GM23248 (cell line): ENCODE data around the gene NTHL1. TPM values are rescaled to one million over a fixed set of nuclear protein-coding genes. Genes with fewer than 3 reads are reported as not detected.
"Not testable (repeated sequence)": the region's sequence is repeated elsewhere in the genome, so short reads cannot be mapped to it uniquely, and the experiment has no call there.

ENCODE experiments used
- DNase-seq: peaks from one replicate; pipeline ENCODE4 v3.0.0-alpha.2; 2015
- H2AFZ ChIP-seq: fragments of 200-600 bp; sonication (generic); 2 replicates; pipeline ENCODE4 v1.6.1; 2016; ENCODE audit warnings: antibody characterized with exemption
- H3F3A ChIP-seq: fragments of 200-600 bp; sonication (generic); 2 replicates; pipeline ENCODE4 v1.6.1; 2016; ENCODE audit warnings: mild to moderate bottlenecking, antibody characterized with exemption, mixed run types; ENCODE audit not compliant: insufficient read depth
- H3K27ac ChIP-seq: fragments of 200-600 bp; sonication (generic); 2 replicates; pipeline ENCODE4 v1.5.1; 2016; ENCODE audit warnings: mild to moderate bottlenecking
- H3K27me3 ChIP-seq: fragments of 200-600 bp; sonication (generic); replicated peaks from 2 replicates; pipeline ENCODE4 v1.6.1; 2016; ENCODE audit warnings: mild to moderate bottlenecking; ENCODE audit not compliant: insufficient read depth
- H3K36me3 ChIP-seq: fragments of 200-600 bp; sonication (generic); 2 replicates; pipeline ENCODE4 v1.6.1; 2016; ENCODE audit warnings: low read depth, mild to moderate bottlenecking
- H3K4me1 ChIP-seq: fragments of 200-600 bp; sonication (generic); 2 replicates; pipeline ENCODE4 v1.6.1; 2016; ENCODE audit warnings: mild to moderate bottlenecking; ENCODE audit not compliant: insufficient read depth
- H3K4me2 ChIP-seq: fragments of 200-600 bp; sonication (generic); one replicate; pipeline ENCODE4 v1.6.1; 2016; ENCODE audit warnings: mild to moderate bottlenecking; ENCODE audit not compliant: unreplicated experiment
- H3K4me3 ChIP-seq: fragments of 200-600 bp; sonication (generic); 2 replicates; pipeline ENCODE4 v1.5.1; 2016; ENCODE audit warnings: mild to moderate bottlenecking
- H3K79me2 ChIP-seq: fragments of 200-600 bp; sonication (generic); 2 replicates; pipeline ENCODE4 v1.6.1; 2016; ENCODE audit warnings: mild to moderate bottlenecking; ENCODE audit not compliant: insufficient read depth
- H3K9ac ChIP-seq: fragments of 200-600 bp; sonication (generic); 2 replicates; pipeline ENCODE4 v1.6.1; 2016; ENCODE audit warnings: mild to moderate bottlenecking
- H3K9me2 ChIP-seq: fragments of 200-600 bp; sonication (generic); 2 replicates; pipeline ENCODE4 v1.6.1; 2016; ENCODE audit warnings: mixed run types, mild to moderate bottlenecking, moderate library complexity; ENCODE audit not compliant: insufficient read depth
- H3K9me3 ChIP-seq: fragments of 200-600 bp; sonication (generic); one replicate; pipeline ENCODE4 v1.6.1; 2017; ENCODE audit warnings: low read depth
- H4K20me1 ChIP-seq: fragments of 200-600 bp; sonication (generic); 2 replicates; pipeline ENCODE4 v1.6.0; 2016; ENCODE audit not compliant: insufficient read depth
- EZH2 ChIP-seq: fragments of 200-600 bp; sonication (generic); IDR thresholded peaks from 2 replicates; pipeline ENCODE4 v1.6.1; 2018; ENCODE audit warnings: antibody characterized with exemption, mild to moderate bottlenecking; ENCODE audit not compliant: insufficient read depth, poor library complexity, severe bottlenecking
- EZH2phosphoT487 ChIP-seq: fragments of 200-600 bp; sonication (generic); IDR thresholded peaks from 2 replicates; pipeline ENCODE4 v1.6.1; 2018; ENCODE audit warnings: antibody characterized with exemption, moderate library complexity, mild to moderate bottlenecking, low read depth; ENCODE audit not compliant: insufficient read depth
- WGBS, 2 experiments: methylation state at CpG; one replicate each; pipeline ENCODE4 v1.1.6; 2015 to 2017; ENCODE audit warnings: low lambda C conversion rate in 2 of 2, low coverage in 1 of 2; ENCODE audit errors: missing lambda C conversion rate in 2 of 2; 5-methylcytosine and 5-hydroxymethylcytosine counted together
- in situ Hi-C: fragments of 300-500 bp; cut with MboI; formaldehyde crosslinking; loops from 2 replicates; pipeline ENCODE4 v1.15.0; 2020
- polyA plus RNA-seq: library from polyadenylated mRNA; unstranded; fragments of >200 nt; fragmentation: Nextera tagmentation; extraction: Ambion mirVana; gene quantifications from 2 replicates; pipeline ENCODE4 v1.2.1, GENCODE V29; 2016
- total RNA-seq: library from RNA; depleted of rRNA; stranded (reverse); fragments of >200 nt; shearing (Covaris generic); gene quantifications from 2 replicates; pipeline ENCODE4 v1.2.3, GENCODE V29; 2014

Gene NTHL1
- total and polyA plus RNA-seq, 2 experiments from 2014 or later: 20.3 to 22.8 TPM

DNA sequence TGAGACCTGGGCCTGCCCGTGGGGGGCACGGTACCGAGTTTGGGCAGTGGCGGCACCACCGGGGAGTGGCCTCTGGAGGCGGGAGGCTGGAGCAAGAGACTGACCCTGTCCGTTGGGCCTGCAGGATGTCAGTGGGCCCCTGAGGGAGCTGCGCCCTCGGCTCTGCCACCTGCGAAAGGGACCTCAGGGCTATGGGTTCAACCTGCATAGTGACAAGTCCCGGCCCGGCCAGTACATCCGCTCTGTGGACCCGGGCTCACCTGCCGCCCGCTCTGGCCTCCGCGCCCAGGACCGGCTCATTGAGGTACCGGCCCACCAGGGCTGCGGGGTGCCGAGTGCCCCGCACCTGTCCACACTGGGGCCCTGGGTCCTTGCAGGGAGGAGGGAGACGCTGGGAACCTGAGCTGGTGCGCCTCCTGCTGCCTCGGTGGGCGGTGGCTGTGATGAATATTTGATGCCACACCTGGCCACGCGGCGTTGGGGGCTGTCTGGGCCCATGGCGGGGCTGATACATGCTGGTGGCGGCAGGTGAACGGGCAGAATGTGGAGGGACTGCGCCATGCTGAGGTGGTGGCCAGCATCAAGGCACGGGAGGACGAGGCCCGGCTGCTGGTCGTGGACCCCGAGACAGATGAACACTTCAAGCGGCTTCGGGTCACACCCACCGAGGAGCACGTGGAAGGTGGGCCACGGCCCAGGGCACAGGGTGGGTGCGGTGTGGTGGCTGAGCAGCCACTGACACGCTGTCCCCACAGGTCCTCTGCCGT, 11.3 kb downstream of the NTHL1 start:
- H4K20me1 ChIP-seq: no peaks in the 10 kb centered on the region
- no peak for DNase-seq
- no peaks in the 10 kb centered on the region for H3K9me3 ChIP-seq
- TF ChIP-seq EZH2 (no peak), EZH2phosphoT487 (no peak)
- H3F3A ChIP-seq: no peaks in the 10 kb centered on the region
- no peaks in the 10 kb centered on the region for H3K27me3 ChIP-seq
- in situ Hi-C loops: no loop called here
- peak overlapping the region; percentile 82 for H3K27ac ChIP-seq
- H3K36me3 ChIP-seq: no peaks in the 10 kb centered on the region
- H3K9me2 ChIP-seq: no peaks in the 10 kb centered on the region
- peak overlapping the region; percentile 50; the same call in 1 of the 2 replicates for H3K4me3 ChIP-seq
- H3K9ac ChIP-seq: peak overlapping the region; percentile 85
- peak overlapping the region; percentile 80 for H2AFZ ChIP-seq
- peak overlapping the region; percentile 62 for H3K4me2 ChIP-seq
- peaks cover 12% of the 10 kb centered on the region; the same call in 1 of the 2 replicates for H3K79me2 ChIP-seq
- H3K4me1 ChIP-seq: peaks cover 33% of the 10 kb centered on the region
- 92% methylated on average over 43 to 47 of the region's 47 CpGs for WGBS, 2 experiments

DNA sequence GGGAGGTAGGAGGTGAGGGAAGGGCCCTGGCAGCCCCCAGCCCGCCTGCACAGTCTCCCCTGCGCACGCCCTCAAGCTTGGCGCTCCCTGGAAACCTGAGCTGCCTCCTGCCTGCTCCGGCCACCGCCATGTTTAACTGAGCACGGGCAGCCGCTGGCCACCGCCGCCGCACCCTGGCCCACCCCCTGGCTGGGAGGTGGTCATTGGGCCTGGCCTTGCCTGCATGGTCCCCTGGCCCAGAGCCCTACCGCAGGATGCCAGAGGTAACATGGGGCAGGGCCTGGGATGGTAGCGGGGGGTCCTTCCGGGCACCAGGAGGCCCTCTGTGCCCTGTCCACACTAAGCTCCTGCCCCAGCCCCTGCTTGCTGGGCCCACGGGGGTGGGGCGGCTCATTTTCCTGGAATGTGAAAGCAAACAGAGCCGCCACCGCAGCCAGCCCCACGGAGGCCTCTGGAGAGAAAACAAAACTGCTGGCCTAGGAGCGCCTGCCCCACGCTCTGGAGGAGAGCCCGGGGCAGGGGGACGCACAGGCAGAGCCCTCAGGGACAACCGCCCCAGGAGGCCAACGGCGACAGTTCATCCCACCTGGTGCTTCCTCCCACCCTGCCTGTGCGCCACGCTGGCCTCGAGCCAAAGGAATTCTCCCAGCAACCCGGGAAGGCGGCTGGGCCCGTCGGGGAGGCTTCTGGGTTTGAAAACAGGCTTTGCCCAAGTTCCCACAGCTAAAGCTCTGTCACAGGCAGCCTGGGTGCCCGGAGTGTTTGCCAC, 12.0 kb downstream of the NTHL1 start:
- Histone ChIP-seq H3K79me2 (peaks cover 12% of the 10 kb centered on the region; the same call in 1 of the 2 replicates), H3K27me3 (no peaks in the 10 kb centered on the region), H3K4me3 (peak overlapping the region; percentile 50), H3K36me3 (no peaks in the 10 kb centered on the region), H2AFZ (peak overlapping the region; percentile 80), H3K9me2 (no peaks in the 10 kb centered on the region), H3F3A (no peaks in the 10 kb centered on the region), H3K9me3 (no peaks in the 10 kb centered on the region), H3K4me2 (peak overlapping the region; percentile 62), H4K20me1 (no peaks in the 10 kb centered on the region), H3K27ac (peak overlapping the region; percentile 82), H3K9ac (peak overlapping the region; percentile 85), H3K4me1 (peaks cover 33% of the 10 kb centered on the region)
- in situ Hi-C loops: no loop called here
- TF ChIP-seq EZH2phosphoT487 (no peak), EZH2 (no peak)
- peak; percentile 88 for DNase-seq
- WGBS, 2 experiments: 36% methylated on average over 33 to 34 of the region's 34 CpGs

DNA sequence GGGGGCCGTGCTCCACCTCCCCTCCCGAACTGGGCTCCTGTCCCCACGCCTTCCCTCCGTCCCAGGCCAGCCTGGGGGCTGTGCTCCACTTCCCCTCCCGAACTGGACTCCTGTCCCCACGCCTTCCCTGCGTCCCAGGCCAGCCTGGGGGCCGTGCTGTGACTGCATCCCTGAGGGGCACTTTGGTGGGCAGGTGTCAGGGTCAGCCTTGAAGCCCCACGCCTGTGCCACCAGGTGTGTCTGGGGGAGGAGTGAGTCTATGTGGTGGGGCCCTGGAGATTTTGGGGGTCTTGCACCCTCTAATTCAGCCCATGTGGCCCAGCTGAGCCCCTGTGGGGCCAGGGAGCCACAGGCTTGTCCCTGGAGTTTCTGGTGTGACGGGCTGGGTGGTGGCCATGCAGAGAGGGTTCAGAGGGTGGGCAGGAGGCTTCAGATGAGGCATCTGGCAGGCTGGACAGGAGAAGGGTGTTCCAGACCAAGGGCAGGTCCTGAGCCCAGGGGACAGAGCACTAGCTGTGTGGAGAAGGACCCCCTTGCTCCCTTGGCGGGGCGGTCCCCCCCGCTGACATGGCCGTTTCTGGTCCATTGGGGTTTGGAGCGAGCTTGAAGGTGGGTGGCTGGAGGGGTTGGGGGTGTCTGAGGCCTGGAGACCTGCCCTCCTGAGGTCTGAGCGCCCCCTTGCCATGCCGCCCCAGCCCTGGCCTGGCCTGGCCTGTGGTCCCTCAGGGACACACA, 12.8 kb downstream of the NTHL1 start:
- in situ Hi-C loops: no loop called here
- no peaks in the 10 kb centered on the region for H3K9me2 ChIP-seq
- H3K4me3 ChIP-seq: no peak overlapping the region
- no peaks in the 10 kb centered on the region for H3F3A ChIP-seq
- TF ChIP-seq EZH2 (no peak), EZH2phosphoT487 (no peak)
- H3K27me3 ChIP-seq: no peaks in the 10 kb centered on the region
- no peaks in the 10 kb centered on the region for H4K20me1 ChIP-seq
- no peaks in the 10 kb centered on the region for H3K36me3 ChIP-seq
- H3K9ac ChIP-seq: peak overlapping the region; percentile 85
- no peak overlapping the region for H3K4me2 ChIP-seq
- no peak overlapping the region for H2AFZ ChIP-seq
- no peaks in the 10 kb centered on the region for H3K9me3 ChIP-seq
- H3K79me2 ChIP-seq: peaks cover 12% of the 10 kb centered on the region; the same call in 1 of the 2 replicates
- WGBS, 2 experiments: 93 to 94% methylated on average over 13 to 16 of the region's 17 CpGs
- peaks cover 32% of the 10 kb centered on the region for H3K4me1 ChIP-seq
- no peak for DNase-seq
- peak overlapping the region; percentile 82 for H3K27ac ChIP-seq

DNA sequence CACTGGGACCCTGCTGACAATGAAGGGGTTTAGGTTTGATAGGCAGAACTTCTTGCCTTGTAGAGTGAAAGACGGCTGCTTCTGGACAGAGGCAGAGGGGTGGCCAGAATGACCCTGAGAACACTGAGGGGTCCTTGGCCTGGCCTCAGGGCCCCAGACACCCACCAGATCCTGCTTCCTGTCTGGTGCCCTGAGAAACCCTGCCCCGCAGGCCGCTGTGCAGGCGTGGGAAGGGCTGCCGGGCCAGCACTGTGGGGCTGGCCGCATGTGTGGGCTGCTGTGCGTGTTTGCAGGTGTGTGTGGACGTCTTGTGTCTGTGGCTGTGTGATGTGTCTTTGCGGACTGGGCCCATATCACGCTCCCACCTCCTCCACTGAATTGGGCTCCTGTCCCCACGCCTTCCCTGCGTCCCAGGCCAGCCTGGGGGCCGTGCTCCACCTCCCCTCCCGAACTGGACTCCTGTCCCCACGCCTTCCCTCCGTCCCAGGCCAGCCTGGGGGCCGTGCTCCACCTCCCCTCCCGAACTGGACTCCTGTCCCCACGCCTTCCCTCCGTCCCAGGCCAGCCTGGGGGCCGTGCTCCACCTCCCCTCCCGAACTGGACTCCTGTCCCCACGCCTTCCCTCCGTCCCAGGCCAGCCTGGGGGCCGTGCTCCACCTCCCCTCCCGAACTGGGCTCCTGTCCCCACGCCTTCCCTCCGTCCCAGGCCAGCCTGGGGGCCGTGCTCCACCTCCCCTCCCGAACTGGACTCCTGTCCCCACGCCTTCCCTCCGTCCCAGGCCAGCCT, 13.5 kb downstream of the NTHL1 start:
- Histone ChIP-seq H3K4me1 (peaks cover 26% of the 10 kb centered on the region), H3K79me2 (peaks cover 12% of the 10 kb centered on the region; the same call in 1 of the 2 replicates), H3K4me2 (peak overlapping the region; percentile 55), H2AFZ (peak overlapping the region; percentile 73), H3K27ac (peak overlapping the region; percentile 81), H3K9ac (peak overlapping the region; percentile 76), H3K4me3 (peak overlapping the region; percentile 42)
- H3F3A ChIP-seq, in situ Hi-C loops, H3K9me3 ChIP-seq, H3K9me2 ChIP-seq, H3K27me3 ChIP-seq, H4K20me1 ChIP-seq, H3K36me3 ChIP-seq: not testable (repeated sequence)
- peak; percentile 23 for DNase-seq
- 76 to 87% methylated on average over 12 to 17 of the region's 32 CpGs for WGBS, 2 experiments
